PC-9 (cell line): Measurements from ENCODE around the gene UQCR10. TPM values are rescaled to one million over a fixed set of nuclear protein-coding genes. Genes with fewer than 3 reads are reported as not detected.

Source experiments
- BruUV-seq: library from RNA; stranded (reverse); fragments of 400-500 nt; replicated peaks from 2 replicates; lab custom pipeline; 2021; lab: Mats Ljungman, UMichigan
- CTCF ChIA-PET: fragments of 300-600 bp; sonication (Branson Sonifier 250); formaldehyde crosslinking; loops from one replicate; lab custom pipeline; 2022; ENCODE audit warnings: antibody characterized with exemption; lab: Charles Lee
- POLR2A ChIA-PET: fragments of 300-600 bp; sonication (Branson Sonifier 250); formaldehyde crosslinking; loops from one replicate; lab custom pipeline; 2022; ENCODE audit warnings: antibody characterized with exemption; ENCODE audit not compliant: unreplicated experiment; lab: Charles Lee
- DNase-seq, 2 experiments: peaks; one replicate each; pipeline versions ENCODE4 v3.0.0 to v3.0.0-alpha.2; 2015 to 2022; ENCODE audit warnings: mixed read lengths in 1 of 2
- H2AFZ ChIP-seq: fragments of 200-600 bp; sonication (generic); 2 replicates; pipeline ENCODE4 v1.8.1; 2017; ENCODE audit warnings: antibody characterized with exemption
- H3F3A ChIP-seq: fragments of 200-600 bp; sonication (generic); 2 replicates; pipeline ENCODE4 v1.8.1; 2017; ENCODE audit warnings: antibody characterized with exemption, mild to moderate bottlenecking, low read depth; ENCODE audit not compliant: insufficient read depth
- H3K27ac ChIP-seq: fragments of 200-600 bp; sonication (generic); 2 replicates; pipeline ENCODE4 v1.6.1; 2016; ENCODE audit warnings: mixed run types
- H3K27me3 ChIP-seq: fragments of 200-600 bp; sonication (generic); 2 replicates; pipeline ENCODE4 v1.6.1; 2016; ENCODE audit warnings: low read depth, mixed run types; ENCODE audit not compliant: insufficient read depth
- H3K36me3 ChIP-seq: fragments of 200-600 bp; sonication (generic); 2 replicates; pipeline ENCODE4 v1.6.1; 2016; ENCODE audit warnings: low read depth, mixed run types
- H3K4me1 ChIP-seq: fragments of 200-600 bp; sonication (generic); replicated peaks from 2 replicates; pipeline ENCODE4 v1.6.1; 2016; ENCODE audit warnings: mixed run types; ENCODE audit not compliant: insufficient read depth
- H3K4me2 ChIP-seq: fragments of 200-600 bp; sonication (generic); 2 replicates; pipeline ENCODE4 v1.6.1; 2017; ENCODE audit warnings: mixed run types
- H3K4me3 ChIP-seq: fragments of 200-600 bp; sonication (generic); 2 replicates; pipeline ENCODE4 v1.6.1; 2016; ENCODE audit warnings: mixed run types
- H3K79me2 ChIP-seq: fragments of 200-600 bp; sonication (generic); 2 replicates; pipeline ENCODE4 v1.6.1; 2017; ENCODE audit warnings: low read depth, mixed run types
- H3K9me2 ChIP-seq: fragments of 200-600 bp; sonication (generic); 2 replicates; pipeline ENCODE4 v1.8.1; 2017; ENCODE audit warnings: mild to moderate bottlenecking; ENCODE audit not compliant: insufficient read depth
- H3K9me3 ChIP-seq: fragments of 200-600 bp; sonication (generic); 2 replicates; pipeline ENCODE4 v1.8.1; 2016; ENCODE audit warnings: low read depth; ENCODE audit not compliant: insufficient read depth
- H4K20me1 ChIP-seq: fragments of 200-600 bp; sonication (generic); 2 replicates; pipeline ENCODE4 v1.8.1; 2017; ENCODE audit not compliant: insufficient read depth
- CTCF ChIP-seq: fragments of 200-600 bp; sonication (generic); conservative IDR thresholded peaks from 2 replicates; pipeline ENCODE4 v1.6.1; 2017; ENCODE audit warnings: mixed run types, antibody characterized with exemption, mild to moderate bottlenecking, moderate library complexity
- EZH2 ChIP-seq: fragments of 200-600 bp; sonication (generic); IDR thresholded peaks from 2 replicates; pipeline ENCODE4 v1.8.0; 2017; ENCODE audit warnings: antibody characterized with exemption, low read depth
- intact Hi-C: fragments of 100-400 bp; cut with micrococcal nuclease; formaldehyde crosslinking; loops from one replicate; pipeline ENCODE4 v1.10.0; 2022; ENCODE audit not compliant: unreplicated experiment
- total RNA-seq: library from RNA; stranded (reverse); gene quantifications from 2 replicates; pipeline ENCODE4 v1.2.3, GENCODE V29; 2021

Gene UQCR10
- total RNA-seq, 1 experiment from 2014 or later = 103 TPM

- no peaks in the 10 kb centered on the region for H3K9me2 ChIP-seq
- CTCF ChIA-PET = no interaction called here
These were observed 47.9 kb upstream of the UQCR10 start for GRCh38 chr22:29718949-29719898.

DNA sequence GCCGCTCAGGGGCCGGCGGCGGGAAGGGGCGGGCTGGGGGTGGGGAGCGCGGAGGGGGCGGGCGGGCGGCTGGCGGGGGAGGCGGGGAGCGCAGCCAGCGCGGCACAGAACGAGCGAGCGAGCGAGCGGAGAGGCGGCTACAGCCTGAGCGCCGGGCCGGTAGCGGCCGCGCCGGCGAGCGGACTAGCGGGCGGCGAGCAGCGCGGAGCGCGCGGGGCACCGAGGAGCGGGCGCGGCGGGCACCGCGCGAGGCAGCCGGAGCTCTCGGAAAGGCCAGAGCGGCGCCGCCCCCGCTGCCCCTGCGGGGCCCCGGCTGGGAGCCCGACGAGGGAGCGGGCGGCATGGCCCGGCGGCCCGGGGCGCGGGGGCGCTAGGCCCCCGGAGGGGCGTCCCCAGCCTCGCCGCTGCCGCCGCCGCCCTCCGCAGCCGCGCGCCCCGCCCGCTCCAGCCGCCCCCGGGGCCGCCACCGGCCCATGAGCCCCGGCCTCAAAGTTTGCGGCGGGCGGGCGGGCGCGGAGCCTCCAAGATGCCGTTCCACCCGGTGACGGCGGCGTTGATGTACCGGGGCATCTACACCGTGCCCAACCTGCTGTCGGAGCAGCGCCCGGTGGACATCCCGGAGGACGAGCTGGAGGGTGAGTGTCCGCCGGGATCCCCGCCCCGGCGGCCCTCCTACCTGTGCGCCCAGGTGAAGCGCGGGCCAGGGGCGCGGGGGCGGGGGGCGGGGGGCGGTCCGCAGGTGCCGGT is 47.1 kb upstream of the UQCR10 start, which contains the start of gene CABP7:
Gene CABP7 (plus strand): TSS at position 105 of the 747 bp plus-strand sequence. CDS start 422 bp downstream, at position 527.
- ChIA-PET POLR2A (no interaction called here), CTCF (no interaction called here)
- H3K36me3 ChIP-seq = no peaks in the 10 kb centered on the region

More at GRCh38 chr22:29718949-29719898, 47.9 kb upstream of the UQCR10 start:
- Histone ChIP-seq H3K27me3 (peaks cover 20% of the 10 kb centered on the region), H3K27ac (no peak overlapping the region), H2AFZ (no peak overlapping the region), H3K4me2 (no peak overlapping the region), H3K36me3 (no peaks in the 10 kb centered on the region), H3F3A (no peaks in the 10 kb centered on the region), H3K9me3 (no peaks in the 10 kb centered on the region), H4K20me1 (0 out of 2 replicates have a peak, but pooled peaks cover 4% of the 10 kb centered on the region), H3K4me1 (no peaks in the 10 kb centered on the region), H3K79me2 (no peaks in the 10 kb centered on the region), H3K4me3 (no peak overlapping the region)
- POLR2A ChIA-PET = no interaction called here
- no peak for TF ChIP-seq CTCF
- TF ChIP-seq EZH2 = 0 out of 2 replicates have a peak, but pooled peaks have one; percentile 60
- DNase-seq = no peak
- intact Hi-C loops = no loop called here
- no TSS peak for BruUV-seq

More for the DNA sequence above, 47.1 kb upstream of the UQCR10 start, which contains the start of gene CABP7:
- Histone ChIP-seq H2AFZ (0 out of 2 replicates have a peak within 1 kb of the TSS, but pooled peaks have one; percentile 58), H3F3A (no peaks in the 10 kb centered on the region), H4K20me1 (0 out of 2 replicates have a peak, but pooled peaks cover 4% of the 10 kb centered on the region), H3K79me2 (no peaks in the 10 kb centered on the region), H3K27ac (no peak within 1 kb of the TSS), H3K9me2 (no peaks in the 10 kb centered on the region), H3K27me3 (peaks cover 20% of the 10 kb centered on the region), H3K4me3 (no peak within 1 kb of the TSS; the same call in 1 of the 2 replicates), H3K4me2 (peak within 1 kb of the TSS; percentile 59), H3K4me1 (no peaks in the 10 kb centered on the region), H3K9me3 (no peaks in the 10 kb centered on the region)
- TF ChIP-seq CTCF = no peak
- TF ChIP-seq EZH2 = no peak
- no TSS peak for BruUV-seq
- intact Hi-C loops = no loop called here
- no peak for DNase-seq
